NCI-H2107 treated with DMSO at 0.1 percent for 48 hours (cell line): ENCODE results near the gene RNF112.
"Not testable (repeated sequence)": the region's sequence is repeated elsewhere in the genome, so short reads cannot be mapped to it uniquely, and the experiment has no call there.

Experiments used
- DNase-seq: peaks from one replicate; lab custom pipeline; 2025; ENCODE audit not compliant: unreplicated experiment; lab: John Stamatoyannopoulos, UW

The RNF112 gene

DNA sequence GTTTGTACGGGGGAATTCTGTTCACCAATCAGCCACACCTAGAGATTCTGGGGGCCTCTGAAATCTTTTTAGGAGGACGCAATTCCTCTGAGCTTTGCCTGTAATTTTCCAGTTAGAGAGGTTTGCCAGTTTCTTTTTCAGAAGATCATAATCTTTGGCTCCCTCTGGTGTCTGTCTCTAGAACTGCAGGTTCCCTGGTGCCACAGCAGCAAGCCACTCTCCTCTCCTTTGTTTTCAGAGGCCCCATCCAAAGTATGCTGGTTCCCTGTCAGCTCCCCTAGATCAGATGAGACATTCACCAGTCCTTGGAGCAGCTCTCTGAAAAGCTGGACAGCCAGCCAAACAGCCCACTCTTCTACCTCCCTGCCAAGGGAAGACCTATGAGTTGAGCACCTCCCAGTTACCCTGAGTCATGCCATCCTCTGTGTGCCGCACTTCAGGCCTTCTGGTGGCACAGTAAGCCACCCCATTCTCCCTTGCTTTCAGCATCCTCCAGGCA, 36.1 kb downstream of the RNF112 start:
- peak; percentile 33 for DNase-seq

DNA sequence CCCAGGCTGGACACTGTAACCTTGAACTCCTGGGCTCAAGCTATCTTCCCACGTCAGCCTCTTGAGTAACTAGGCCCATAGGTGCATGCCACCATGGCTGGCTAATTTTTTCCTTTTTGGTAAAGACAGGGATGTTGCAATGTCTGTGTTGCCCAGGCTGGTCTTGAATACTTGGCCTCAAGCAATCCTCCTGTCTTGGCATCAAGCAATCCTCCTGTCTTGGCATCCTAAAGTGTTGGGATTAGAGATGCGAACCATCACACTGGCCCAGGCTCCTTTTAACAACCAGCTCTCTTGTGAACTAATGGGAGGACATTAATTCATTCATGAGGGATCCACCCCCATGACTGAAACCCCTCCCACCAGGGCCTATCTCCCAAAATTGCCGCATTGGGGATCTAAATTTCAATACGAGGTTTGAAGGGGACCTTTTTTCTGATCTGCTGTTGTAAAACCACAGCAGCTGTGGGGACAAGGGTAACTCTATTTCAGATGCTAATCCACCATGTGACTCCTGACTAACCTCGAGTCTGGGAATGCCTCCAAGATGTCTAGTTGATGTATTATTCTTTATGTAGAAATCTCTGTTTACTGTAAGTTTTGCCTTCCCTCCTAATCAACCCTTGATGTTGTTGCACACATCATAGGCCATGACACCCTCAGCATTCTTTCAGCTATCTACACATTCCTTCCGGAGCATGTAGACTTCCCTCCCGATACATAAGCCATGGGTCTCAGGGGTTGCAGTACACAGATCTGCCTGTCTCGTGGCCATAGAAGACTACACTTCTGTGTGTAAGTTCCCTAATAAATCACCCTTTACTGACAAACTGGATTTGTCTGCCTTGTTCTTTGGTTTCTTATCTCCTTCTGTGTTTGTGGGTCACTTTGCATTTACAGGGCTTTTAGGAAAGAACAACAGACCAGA, 37.6 kb downstream of the RNF112 start:
- DNase-seq = no peak

DNA sequence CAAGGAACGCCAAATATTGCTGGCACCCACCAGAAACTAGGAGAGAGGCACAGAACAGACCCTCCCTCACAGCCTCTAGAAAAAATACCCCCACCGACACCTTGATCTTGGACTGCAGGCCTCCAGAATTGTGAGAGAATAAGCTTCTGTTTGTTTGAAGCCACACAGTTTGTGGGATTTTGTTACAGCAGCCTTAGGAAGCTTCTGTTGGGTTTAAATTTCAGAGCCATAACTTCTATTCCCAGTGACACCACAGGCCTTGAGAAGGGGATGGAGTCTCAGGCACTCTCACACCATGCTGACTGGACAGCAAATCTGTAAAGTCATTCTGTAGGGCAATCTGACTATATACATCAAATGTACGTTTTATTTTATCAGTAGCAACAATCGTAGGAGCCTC, 38.6 kb downstream of the RNF112 start:
- no peak for DNase-seq

DNA sequence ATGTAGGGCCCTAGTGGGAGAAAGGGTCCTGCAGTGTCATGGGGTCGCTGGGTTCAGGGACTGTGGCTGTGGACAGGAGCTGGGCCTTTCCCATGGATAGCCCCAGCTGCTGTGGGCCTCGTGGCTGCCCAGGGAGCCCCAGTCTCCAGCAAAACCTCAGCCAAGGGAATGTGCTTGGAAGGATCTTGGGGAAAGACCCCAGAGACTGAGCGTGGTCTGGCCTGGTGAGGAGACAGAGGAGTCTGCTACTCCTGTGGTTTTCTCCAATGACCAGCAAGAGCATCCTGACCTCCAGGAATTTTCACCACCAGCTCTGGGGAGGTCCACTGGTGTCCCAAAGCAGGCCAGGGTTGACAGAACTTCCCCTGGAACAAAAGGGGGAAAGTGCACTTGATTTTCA, 42.3 kb downstream of the RNF112 start:
- no peak for DNase-seq

GRCh38 chr17:19454074-19454473, 43.0 kb downstream of the RNF112 start:
- DNase-seq = no peak

DNA sequence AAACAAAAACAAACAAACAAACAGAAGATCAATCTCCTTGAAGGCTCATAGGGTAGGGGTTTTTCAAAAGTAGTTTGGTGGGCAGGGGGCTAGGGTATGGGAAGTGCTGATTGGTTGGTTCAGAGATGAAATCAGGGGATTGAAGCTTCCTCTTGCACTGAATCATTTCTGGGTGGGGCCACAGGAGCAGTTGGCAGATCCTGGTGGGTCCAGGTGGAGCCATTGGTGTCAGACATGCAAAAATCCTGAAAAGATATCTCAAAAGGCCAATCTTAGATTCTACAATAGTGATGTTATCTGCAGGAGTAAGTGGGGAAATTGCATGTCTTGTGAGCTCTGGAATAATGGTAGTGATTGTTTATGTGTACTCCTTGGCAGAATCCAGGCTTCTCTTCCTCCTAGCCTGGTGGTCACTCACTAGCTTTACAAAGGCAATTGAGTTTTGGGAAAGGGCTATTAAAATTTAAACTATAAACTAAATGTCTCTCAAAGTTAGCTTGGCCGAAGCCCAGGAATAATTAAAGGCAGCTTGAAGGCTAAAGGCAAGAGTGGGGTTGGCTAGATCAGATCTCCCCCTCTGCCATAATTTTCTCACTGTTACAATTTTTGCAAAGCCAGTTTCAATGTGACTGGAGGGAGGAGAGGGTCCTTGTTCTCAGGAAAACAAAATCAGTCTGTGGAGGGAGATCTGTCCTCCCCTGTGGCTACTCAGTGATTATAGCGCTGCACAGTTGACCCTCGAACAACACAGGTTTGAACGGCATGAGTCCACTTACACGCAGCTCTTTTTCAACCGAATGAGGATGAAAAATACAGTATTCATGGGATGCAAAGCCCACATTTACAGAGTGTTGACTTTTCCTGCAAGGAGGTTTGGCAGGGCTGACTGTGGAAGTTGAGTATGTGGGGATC, 45.2 kb downstream of the RNF112 start:
- DNase-seq = no peak

DNA sequence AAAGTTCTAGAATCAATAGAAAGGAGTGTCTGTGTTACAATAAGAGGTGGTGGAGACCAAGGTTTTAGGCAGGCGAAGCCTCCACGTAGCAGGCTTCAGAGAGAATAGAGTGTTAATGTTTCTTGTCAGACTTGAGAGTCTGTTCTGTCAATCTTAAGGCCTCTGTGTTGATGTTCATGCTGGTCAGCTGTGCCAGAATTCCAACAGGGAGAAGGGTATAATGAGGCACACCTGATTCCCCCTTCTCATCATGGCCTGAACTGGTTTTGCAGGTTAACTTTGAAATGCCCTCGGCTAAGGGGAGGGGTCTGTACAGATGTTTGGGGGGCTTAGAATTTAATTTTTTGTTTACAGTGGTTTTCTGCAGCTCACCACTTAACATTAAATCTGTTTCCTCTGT, 46.0 kb downstream of the RNF112 start:
- no peak for DNase-seq

- no peak for DNase-seq
These were observed 46.8 kb downstream of the RNF112 start for GRCh38 chr17:19457830-19458271.

DNA sequence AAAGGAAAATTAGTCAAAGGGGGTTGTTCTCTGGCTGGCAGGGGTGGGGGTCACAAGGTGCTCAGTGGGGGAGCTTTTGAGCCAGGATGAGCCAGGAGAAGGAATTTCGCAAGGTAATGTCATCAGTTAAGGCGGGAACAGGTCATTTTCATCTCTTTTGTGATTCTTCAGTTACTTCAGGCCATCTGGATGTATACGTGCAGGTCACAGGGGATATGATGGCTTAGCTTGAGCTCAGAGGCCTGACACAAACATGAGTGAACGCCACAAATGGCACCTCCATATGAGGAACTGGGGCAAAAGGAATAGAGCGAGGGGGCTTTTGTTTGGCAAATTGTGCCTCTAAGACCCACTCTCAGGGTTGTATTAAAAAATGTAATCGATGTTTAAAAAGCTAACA, 47.4 kb downstream of the RNF112 start:
- DNase-seq = not testable (repeated sequence)

DNA sequence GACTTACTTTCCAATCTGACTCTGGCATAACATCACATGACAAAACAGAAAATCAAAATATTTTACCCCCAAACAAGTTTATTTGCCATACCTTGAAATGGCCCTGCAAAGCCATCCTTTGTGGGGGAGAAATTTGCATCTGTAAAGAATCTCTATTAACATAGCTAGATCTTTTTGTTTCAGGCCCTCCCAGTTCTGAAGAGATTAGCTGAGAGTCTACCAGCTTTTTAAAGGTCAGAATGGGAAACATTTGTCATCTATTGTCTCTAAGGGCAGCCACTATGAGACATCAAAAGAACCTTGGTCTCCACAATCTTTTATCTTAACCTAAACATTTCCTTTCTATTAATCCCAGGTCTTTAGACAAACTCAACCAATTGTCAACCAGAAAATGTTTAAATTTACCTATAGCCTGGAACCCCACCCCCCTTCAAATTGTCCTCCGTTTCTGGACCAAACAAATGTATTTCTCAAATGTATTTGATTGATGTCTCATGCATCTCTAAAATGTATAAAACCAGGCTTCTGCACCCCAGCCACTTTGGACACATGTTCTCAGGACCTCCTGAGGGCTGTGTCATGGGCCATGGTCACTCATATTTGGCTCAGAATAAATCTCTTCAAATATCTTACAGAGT, 48.1 kb downstream of the RNF112 start:
- DNase-seq = not testable (repeated sequence)

- DNase-seq = no peak
These were observed 49.7 kb downstream of the RNF112 start for GRCh38 chr17:19460700-19461099.

DNA sequence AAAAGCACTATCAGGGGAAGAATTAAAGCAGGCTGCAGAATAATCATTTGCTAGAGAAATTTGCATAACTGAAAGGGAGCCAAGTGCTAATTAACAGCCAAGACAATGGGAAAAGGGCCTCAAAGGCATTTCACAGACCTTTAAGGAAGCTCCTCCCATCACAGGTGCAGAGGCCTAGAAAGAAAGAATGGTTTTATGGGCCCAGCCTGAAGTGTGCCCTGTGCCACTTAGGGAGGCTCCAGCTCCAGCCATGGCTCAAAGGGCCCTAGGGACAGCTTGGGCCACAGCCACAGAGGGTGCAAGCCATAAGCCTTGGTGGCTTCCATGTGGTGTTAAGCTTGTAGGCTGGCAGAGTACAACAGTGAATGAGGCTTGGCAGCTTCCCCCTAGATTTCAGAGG, 50.1 kb downstream of the RNF112 start:
- no peak for DNase-seq

GRCh38 chr17:19461681-19462080, 50.6 kb downstream of the RNF112 start:
- DNase-seq = no peak

- DNase-seq = not testable (repeated sequence)
These were observed 51.5 kb downstream of the RNF112 start for GRCh38 chr17:19462456-19463035.

DNA sequence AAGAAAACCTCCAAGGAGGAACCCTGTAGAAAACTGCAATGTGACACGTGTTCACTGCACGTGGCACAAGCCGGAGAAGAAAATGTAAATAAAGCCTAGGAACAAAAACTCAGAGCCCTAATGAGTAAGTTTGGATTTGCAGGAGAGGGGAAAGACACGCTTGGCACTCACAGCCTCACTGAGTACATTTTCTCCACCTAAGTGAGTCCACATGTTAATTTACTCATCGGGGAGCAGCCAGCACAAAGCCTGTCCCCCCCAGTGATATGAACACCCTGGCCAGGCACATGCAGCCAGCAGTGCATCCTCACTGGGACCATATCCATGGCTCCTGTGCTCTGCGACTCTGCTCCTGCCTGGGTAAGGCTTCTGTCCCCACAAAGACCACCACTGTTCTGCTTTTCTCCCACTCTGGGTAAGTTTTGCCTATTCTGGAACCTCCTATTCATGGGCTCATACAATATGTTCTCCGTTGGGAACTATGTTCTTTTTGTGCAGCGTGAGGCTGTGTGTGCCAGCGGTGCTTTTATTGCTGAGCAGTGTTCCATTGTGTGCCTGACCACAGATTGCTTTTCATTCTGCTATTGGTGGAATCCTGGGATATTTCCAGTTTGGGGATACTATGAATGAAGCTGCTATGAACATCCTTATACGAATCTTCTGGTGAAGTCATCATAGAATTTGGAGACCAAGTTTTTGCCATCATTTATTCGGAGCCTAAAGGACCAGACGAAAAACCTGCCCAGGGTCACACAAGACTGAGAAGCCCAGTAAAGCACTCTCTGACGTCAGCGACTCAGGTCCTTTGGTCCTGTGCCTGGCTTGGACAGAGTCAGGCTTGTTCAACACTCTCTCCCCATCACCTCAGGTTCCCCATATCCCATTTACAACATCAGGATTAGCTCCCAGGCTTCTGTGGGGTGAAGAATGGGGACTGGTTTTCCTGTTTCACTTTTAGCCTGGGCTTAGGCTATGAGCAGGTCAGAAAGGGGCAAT, 53.3 kb downstream of the RNF112 start:
- no peak for DNase-seq
